ENCODE measurements around the gene STUM. TPM values are rescaled to one million over a fixed set of nuclear protein-coding genes. Genes with fewer than 3 reads are reported as not detected.

Gene STUM
- total and polyA plus RNA-seq, 4 experiments from 2014 or later, result 0.03 TPM; not detected in 3

DNA sequence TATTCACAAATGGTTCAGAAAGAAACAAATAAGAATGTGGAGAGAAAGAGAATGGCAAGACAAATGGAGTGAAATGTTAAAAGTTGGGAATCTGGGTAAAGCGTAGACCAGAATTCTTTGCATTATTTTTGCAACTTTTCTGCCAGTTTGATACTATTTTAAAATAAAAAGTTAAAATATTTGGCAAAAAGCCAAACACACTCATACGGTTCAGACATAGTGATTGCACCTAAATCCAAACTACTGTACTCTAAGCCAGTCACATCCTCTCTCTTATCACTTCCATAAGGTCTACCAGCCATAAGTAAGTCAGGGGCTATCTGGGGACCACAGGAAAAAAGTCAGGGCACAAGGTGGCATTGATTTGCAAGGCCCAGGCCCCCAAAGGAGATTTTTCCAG, 14.4 kb downstream of the STUM start:
- Mint-ChIP-seq H3K27me3 (peaks cover 11 to 13% of the 10 kb centered on the region in 2 donors), H3K9me3 (peaks cover 0 to 1% (median 0%) of the 10 kb centered on the region in 8 donors), H3K4me1 (no peaks in the 10 kb centered on the region), H3K27ac (no peak overlapping the region), H3K36me3 (no peaks in the 10 kb centered on the region), H3K4me3 (no peak overlapping the region)
- Histone ChIP-seq H3K9me3 (ENCODE audit: control insufficient read depth in 1 of 2, low read length in 2 of 2) (no peaks in the 10 kb centered on the region), H3K27me3 (ENCODE audit: insufficient read depth, low read length) (no peaks in the 10 kb centered on the region), H3K27ac (ENCODE audit: low read depth, low read length) (no peak overlapping the region), H3K36me3 (ENCODE audit: insufficient read depth, low read length) (no peaks in the 10 kb centered on the region), H3K4me1 (ENCODE audit: insufficient read depth, low read length) (no peaks in the 10 kb centered on the region), H3K4me3 (ENCODE audit: low read length in 2 of 2) (no peak overlapping the region)
- CTCF ChIA-PET (ENCODE audit: partially characterized antibody), result interaction anchor here (2.6 kb wide), 1 partner anchor 13 kb away, joined by 12 read pairs; the partner anchor contains the start of gene STUM
- no peak for DNase-seq
- POLR2A ChIA-PET (ENCODE audit: partially characterized antibody), result no interaction called here
- intact Hi-C loops (cut with micrococcal nuclease), result loop anchor here (5.0 kb wide), 1 partner anchor 451 kb away; no protein-coding TSS in a partner anchor

DNA sequence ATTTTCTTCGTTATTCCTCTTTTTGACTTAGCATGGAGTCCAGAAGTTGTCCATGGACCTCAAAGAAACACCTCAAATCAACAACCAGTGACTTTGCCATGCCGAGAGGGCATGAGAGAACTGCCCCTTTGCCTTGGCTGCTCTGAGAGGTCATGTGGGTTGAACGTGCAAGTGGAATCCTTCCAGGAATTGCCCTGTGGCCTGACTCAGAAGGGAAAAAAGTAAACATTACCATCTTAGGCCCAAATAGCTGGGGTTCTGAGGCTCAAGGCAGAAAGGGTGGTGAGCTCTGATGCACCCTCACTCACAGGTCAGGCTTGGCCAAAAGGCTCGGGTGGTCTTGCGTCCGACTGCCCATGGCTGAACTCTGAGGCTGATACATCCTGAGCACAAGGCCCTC, 15.1 kb downstream of the STUM start:
- H3K27me3 Mint-ChIP-seq, result peaks cover 10 to 13% of the 10 kb centered on the region in 2 donors
- H3K27ac ChIP-seq (ENCODE audit: low read depth, low read length), result no peak overlapping the region
- intact Hi-C loops (cut with micrococcal nuclease), result loop anchor here (5.0 kb wide), 1 partner anchor 451 kb away; no protein-coding TSS in a partner anchor
- no peaks in the 10 kb centered on the region for H3K27me3 ChIP-seq (ENCODE audit: insufficient read depth, low read length)
- H3K36me3 ChIP-seq (ENCODE audit: insufficient read depth, low read length), result no peaks in the 10 kb centered on the region
- DNase-seq, result no peak
- H3K4me1 ChIP-seq (ENCODE audit: insufficient read depth, low read length), result no peaks in the 10 kb centered on the region
- ChIA-PET POLR2A (ENCODE audit: partially characterized antibody) (no interaction called here), CTCF (ENCODE audit: partially characterized antibody) (interaction anchor here (2.6 kb wide), 1 partner anchor 14 kb away, joined by 12 read pairs; the partner anchor contains the start of gene STUM)
- no peaks in the 10 kb centered on the region for H3K4me1 Mint-ChIP-seq
- no peak overlapping the region for H3K4me3 ChIP-seq (ENCODE audit: low read length in 2 of 2)
- no peaks in the 10 kb centered on the region for H3K9me3 ChIP-seq (ENCODE audit: control insufficient read depth in 1 of 2, low read length in 2 of 2)
- H3K4me3 Mint-ChIP-seq, result no peak overlapping the region
- H3K27ac Mint-ChIP-seq, result no peak overlapping the region
- H3K9me3 Mint-ChIP-seq, result peaks cover 0 to 1% (median 0%) of the 10 kb centered on the region in 8 donors
- no peaks in the 10 kb centered on the region for H3K36me3 Mint-ChIP-seq

DNA sequence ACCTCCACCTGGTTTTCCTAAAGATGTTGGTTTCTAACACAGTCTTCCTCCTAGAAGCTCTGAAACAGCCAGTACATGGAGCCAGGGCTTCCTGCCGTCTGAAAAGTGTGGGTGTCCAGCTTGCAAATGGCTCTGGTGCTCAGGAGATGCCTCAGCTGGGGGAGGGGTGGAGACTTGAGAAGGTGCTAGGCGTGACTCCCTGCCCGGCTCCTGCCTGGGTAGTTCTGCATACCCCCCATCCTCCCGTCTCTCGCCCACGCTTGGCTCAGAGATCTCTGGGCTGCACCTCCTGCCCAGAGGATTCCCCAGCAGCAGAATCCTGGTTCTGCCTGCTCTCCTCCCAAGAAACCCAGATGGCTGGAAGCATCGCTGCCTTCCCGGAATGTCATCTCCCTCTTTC, 16.9 kb downstream of the STUM start:
- peaks cover 9% of the 10 kb centered on the region in 2 donors for H3K27me3 Mint-ChIP-seq

DNA sequence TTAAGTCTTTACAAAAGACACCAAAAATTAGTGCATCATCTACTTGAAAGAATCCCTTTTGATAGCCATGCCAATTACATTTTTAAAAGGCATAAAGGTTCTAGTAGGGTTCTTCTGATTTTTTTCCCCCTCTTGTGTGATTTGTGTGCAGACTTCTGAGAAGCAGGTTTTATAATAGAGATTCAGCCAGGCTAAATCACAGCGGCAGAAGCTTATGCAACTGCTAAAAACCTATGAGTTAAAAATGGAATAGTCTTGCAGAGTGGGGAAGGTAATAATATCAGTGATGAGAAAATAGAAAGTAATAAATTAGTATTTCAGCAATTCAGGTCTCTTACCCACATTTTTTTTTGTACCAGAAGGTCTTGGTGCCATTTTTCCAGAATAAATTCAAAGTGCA, 17.7 kb downstream of the STUM start:
- peaks cover 0 to 1% (median 0%) of the 10 kb centered on the region in 8 donors for H3K9me3 Mint-ChIP-seq
- H3K4me1 Mint-ChIP-seq, result peaks cover 0 to 5% (median 0%) of the 10 kb centered on the region in 4 donors
- no peak overlapping the region for H3K4me3 ChIP-seq (ENCODE audit: low read length in 2 of 2)
- CTCF ChIA-PET (ENCODE audit: partially characterized antibody), result no interaction called here
- H3K27ac Mint-ChIP-seq, result no peak overlapping the region
- no peaks in the 10 kb centered on the region for H3K4me1 ChIP-seq (ENCODE audit: insufficient read depth, low read length)
- POLR2A ChIA-PET (ENCODE audit: partially characterized antibody), result no interaction called here
- no peak overlapping the region for H3K4me3 Mint-ChIP-seq
- no peak for DNase-seq
- intact Hi-C loops (cut with micrococcal nuclease), result no loop called here
- no peaks in the 10 kb centered on the region for H3K27me3 ChIP-seq (ENCODE audit: insufficient read depth, low read length)
- H3K27me3 Mint-ChIP-seq, result peaks cover 6 to 9% of the 10 kb centered on the region in 2 donors
- no peak overlapping the region for H3K27ac ChIP-seq (ENCODE audit: low read depth, low read length)
- no peaks in the 10 kb centered on the region for H3K36me3 ChIP-seq (ENCODE audit: insufficient read depth, low read length)
- H3K36me3 Mint-ChIP-seq, result no peaks in the 10 kb centered on the region
- H3K9me3 ChIP-seq (ENCODE audit: control insufficient read depth in 1 of 2, low read length in 2 of 2), result no peaks in the 10 kb centered on the region

More for the DNA sequence above, 16.9 kb downstream of the STUM start:
- POLR2A ChIA-PET (ENCODE audit: partially characterized antibody), result no interaction called here
- H3K9me3 ChIP-seq (ENCODE audit: control insufficient read depth in 1 of 2, low read length in 2 of 2), result no peaks in the 10 kb centered on the region
- CTCF ChIA-PET (ENCODE audit: partially characterized antibody), result no interaction called here
- peaks cover 0 to 5% (median 0%) of the 10 kb centered on the region in 4 donors for H3K4me1 Mint-ChIP-seq
- no peaks in the 10 kb centered on the region for H3K27me3 ChIP-seq (ENCODE audit: insufficient read depth, low read length)
- no peaks in the 10 kb centered on the region for H3K36me3 Mint-ChIP-seq
- DNase-seq, result no peak
- intact Hi-C loops (cut with micrococcal nuclease), result no loop called here
- peaks cover 0 to 1% (median 0%) of the 10 kb centered on the region in 8 donors for H3K9me3 Mint-ChIP-seq
- H3K4me3 ChIP-seq (ENCODE audit: low read length in 2 of 2), result no peak overlapping the region
- no peak overlapping the region for H3K27ac Mint-ChIP-seq
- no peak overlapping the region for H3K27ac ChIP-seq (ENCODE audit: low read depth, low read length)
- H3K4me1 ChIP-seq (ENCODE audit: insufficient read depth, low read length), result no peaks in the 10 kb centered on the region
- no peak overlapping the region for H3K4me3 Mint-ChIP-seq
- no peaks in the 10 kb centered on the region for H3K36me3 ChIP-seq (ENCODE audit: insufficient read depth, low read length)

DNA sequence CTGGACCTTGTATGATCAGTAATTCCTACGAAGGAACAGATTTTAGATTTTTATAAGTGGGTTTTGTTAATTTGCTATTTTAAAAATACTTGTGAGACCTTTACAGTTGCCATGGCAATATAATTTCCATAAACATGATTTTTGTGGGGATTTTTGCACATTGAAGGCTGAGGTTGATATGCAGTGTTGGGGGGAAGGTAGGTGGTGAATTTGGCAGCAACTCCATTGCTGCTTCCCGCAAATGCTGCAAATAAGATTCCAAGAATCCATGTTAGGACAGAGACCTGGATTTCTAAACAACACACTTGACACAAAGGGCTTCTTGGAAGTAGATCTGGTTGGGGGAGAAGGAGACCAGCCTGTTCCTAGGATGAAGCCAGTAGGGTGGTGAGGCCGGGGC, 18.2 kb downstream of the STUM start:
- CTCF ChIA-PET (ENCODE audit: partially characterized antibody), result interaction anchor here (0.6 kb wide), 1 partner anchor 244 kb away, joined by 5 read pairs; no protein-coding TSS in a partner anchor
- Histone ChIP-seq H3K9me3 (ENCODE audit: control insufficient read depth in 1 of 2, low read length in 2 of 2) (no peaks in the 10 kb centered on the region), H3K27me3 (ENCODE audit: insufficient read depth, low read length) (no peaks in the 10 kb centered on the region), H3K4me1 (ENCODE audit: insufficient read depth, low read length) (no peaks in the 10 kb centered on the region), H3K27ac (ENCODE audit: low read depth, low read length) (no peak overlapping the region), H3K36me3 (ENCODE audit: insufficient read depth, low read length) (no peaks in the 10 kb centered on the region), H3K4me3 (ENCODE audit: low read length in 2 of 2) (no peak overlapping the region)
- no peaks in the 10 kb centered on the region for H3K9me3 Mint-ChIP-seq
- no peaks in the 10 kb centered on the region for H3K36me3 Mint-ChIP-seq
- intact Hi-C loops (cut with micrococcal nuclease), result no loop called here
- POLR2A ChIA-PET (ENCODE audit: partially characterized antibody), result no interaction called here
- peaks cover 0 to 5% (median 0%) of the 10 kb centered on the region in 4 donors for H3K4me1 Mint-ChIP-seq
- H3K27ac Mint-ChIP-seq, result no peak overlapping the region
- H3K4me3 Mint-ChIP-seq, result no peak overlapping the region
- peaks cover 6 to 9% of the 10 kb centered on the region in 2 donors for H3K27me3 Mint-ChIP-seq
- DNase-seq, result no peak

DNA sequence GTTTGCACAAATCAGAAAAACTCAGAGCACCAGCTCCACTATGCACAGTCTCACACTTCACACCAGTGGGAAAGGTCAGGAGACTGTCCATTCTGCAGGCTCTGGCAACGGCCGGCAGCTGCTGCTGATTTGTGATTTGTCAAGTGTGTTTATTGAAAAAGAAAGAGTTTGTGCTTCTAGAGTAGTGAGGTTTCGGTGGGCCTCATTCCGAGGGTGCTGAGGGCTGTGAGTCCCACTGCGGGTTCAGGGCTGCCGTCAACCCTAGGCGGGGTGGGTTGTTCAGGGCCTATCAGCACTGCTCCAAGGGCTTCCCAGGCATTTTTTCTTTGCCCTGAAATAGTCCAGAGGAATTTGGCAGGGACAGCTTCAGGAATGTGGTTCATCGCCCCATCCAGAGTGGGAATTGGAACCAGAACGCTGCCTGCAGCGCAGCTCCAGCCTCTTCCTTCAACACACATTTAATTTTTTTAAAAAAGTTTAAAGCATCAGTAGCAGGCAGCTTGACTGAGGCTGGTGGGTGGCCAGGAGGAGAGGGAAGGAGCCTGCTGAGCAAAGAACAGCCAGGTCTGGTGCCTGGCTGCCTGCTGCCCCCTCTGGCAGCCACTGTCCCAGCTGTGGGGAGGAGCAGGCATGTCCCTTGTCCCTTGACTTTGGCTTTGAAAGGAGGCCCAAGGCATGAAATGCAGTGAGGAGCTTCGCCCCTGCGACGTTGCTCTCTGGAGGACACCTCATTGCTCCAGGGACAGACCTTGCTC, 19.7 kb downstream of the STUM start:
- no peaks in the 10 kb centered on the region for H3K9me3 Mint-ChIP-seq
- H3K27me3 Mint-ChIP-seq, result peaks cover 6 to 14% of the 10 kb centered on the region in 2 donors
- POLR2A ChIA-PET (ENCODE audit: partially characterized antibody), result no interaction called here
- H3K36me3 Mint-ChIP-seq, result no peaks in the 10 kb centered on the region
- DNase-seq, result no peak
- Histone ChIP-seq H3K9me3 (ENCODE audit: control insufficient read depth in 1 of 2, low read length in 2 of 2) (no peaks in the 10 kb centered on the region), H3K27ac (ENCODE audit: low read depth, low read length) (no peak overlapping the region), H3K27me3 (ENCODE audit: insufficient read depth, low read length) (no peaks in the 10 kb centered on the region), H3K36me3 (ENCODE audit: insufficient read depth, low read length) (no peaks in the 10 kb centered on the region), H3K4me1 (ENCODE audit: insufficient read depth, low read length) (no peaks in the 10 kb centered on the region), H3K4me3 (ENCODE audit: low read length in 2 of 2) (no peak overlapping the region)
- intact Hi-C loops (cut with micrococcal nuclease), result no loop called here
- CTCF ChIA-PET (ENCODE audit: partially characterized antibody), result interaction anchor here (1.4 kb wide), 2 partner anchors 14 to 21 kb away, joined by 3 to 7 read pairs; no protein-coding TSS in a partner anchor
- no peak overlapping the region for H3K4me3 Mint-ChIP-seq
- no peak overlapping the region for H3K27ac Mint-ChIP-seq
- H3K4me1 Mint-ChIP-seq, result peaks cover 0 to 5% (median 0%) of the 10 kb centered on the region in 4 donors

DNA sequence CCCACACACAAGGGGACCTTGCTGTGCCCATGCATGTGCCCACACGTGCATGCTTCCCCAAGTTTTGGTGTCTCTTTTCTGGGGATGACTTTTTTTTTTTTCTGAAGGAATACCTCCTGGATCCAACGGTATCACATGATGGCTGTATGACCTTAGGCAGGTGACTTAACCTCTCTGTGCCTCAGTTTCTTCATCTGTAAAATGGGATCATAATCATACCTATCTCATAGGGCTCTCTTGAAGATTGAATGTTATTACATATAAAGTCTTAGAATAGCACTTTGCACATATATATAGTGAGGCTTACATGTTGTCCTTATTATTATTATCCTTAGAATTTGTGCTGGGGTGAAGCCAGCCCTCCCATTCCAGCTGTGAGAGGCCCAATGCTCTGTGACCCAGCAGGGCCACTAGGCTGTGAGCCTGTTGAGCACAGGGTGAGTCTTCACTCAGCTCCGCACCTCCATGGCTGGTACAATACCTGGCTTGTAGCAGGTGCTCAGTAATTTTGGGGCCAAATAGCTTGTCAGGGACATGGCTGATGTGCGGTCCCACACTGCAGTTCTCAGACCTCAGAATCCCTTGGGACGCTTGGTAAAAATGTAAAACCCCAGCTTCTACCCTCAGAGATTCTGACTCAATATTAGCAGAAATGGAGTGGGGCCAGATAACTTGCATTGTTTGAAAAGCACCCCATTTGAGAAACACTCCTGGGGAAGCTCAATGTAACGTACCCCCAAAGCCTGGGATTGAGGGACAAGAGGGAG, 20.6 kb downstream of the STUM start:
- Mint-ChIP-seq H3K9me3 (no peaks in the 10 kb centered on the region), H3K27ac (no peak overlapping the region), H3K4me1 (peaks cover 0 to 5% (median 0%) of the 10 kb centered on the region in 4 donors), H3K36me3 (no peaks in the 10 kb centered on the region), H3K4me3 (no peak overlapping the region), H3K27me3 (peaks cover 4 to 15% of the 10 kb centered on the region in 2 donors)
- H3K27me3 ChIP-seq (ENCODE audit: insufficient read depth, low read length), result no peaks in the 10 kb centered on the region
- H3K4me1 ChIP-seq (ENCODE audit: insufficient read depth, low read length), result no peaks in the 10 kb centered on the region
- ChIA-PET POLR2A (ENCODE audit: partially characterized antibody) (no interaction called here), CTCF (ENCODE audit: partially characterized antibody) (interaction anchor here (1.4 kb wide), 1 partner anchor 22 kb away, joined by 3 read pairs; no protein-coding TSS in a partner anchor)
- no peak overlapping the region for H3K4me3 ChIP-seq (ENCODE audit: low read length in 2 of 2)
- H3K27ac ChIP-seq (ENCODE audit: low read depth, low read length), result no peak overlapping the region
- intact Hi-C loops (cut with micrococcal nuclease), result no loop called here
- no peak for DNase-seq
- H3K9me3 ChIP-seq (ENCODE audit: control insufficient read depth in 1 of 2, low read length in 2 of 2), result no peaks in the 10 kb centered on the region
- H3K36me3 ChIP-seq (ENCODE audit: insufficient read depth, low read length), result no peaks in the 10 kb centered on the region

All from CD4-positive, alpha-beta memory T cell (primary cell).